Nephron progenitor cell (in vitro differentiated cells): Measurements from ENCODE around the gene MPZL3.

Source experiments
- DNase-seq: peaks from one replicate; pipeline ENCODE4 v3.0.0; 2021
- H3K27ac Mint-ChIP-seq: 2 replicates; pipeline ENCODE4 v1.8.0; 2021; ENCODE audit warnings: mild to moderate bottlenecking, moderate library complexity, mixed read lengths
- H3K27me3 Mint-ChIP-seq: 2 replicates; pipeline ENCODE4 v1.8.0; 2021; ENCODE audit warnings: mild to moderate bottlenecking, low read depth, mixed read lengths; ENCODE audit not compliant: poor library complexity
- H3K36me3 Mint-ChIP-seq: 2 replicates; pipeline ENCODE4 v1.8.0; 2021; ENCODE audit warnings: low read depth, mixed read lengths
- H3K4me1 Mint-ChIP-seq: 2 replicates; pipeline ENCODE4 v1.8.0; 2021; ENCODE audit warnings: mixed read lengths
- H3K4me3 Mint-ChIP-seq: 2 replicates; pipeline ENCODE4 v1.8.0; 2021; ENCODE audit warnings: mild to moderate bottlenecking, moderate library complexity, mixed read lengths
- H3K9me3 Mint-ChIP-seq: 2 replicates; pipeline ENCODE4 v1.8.0; 2021; ENCODE audit warnings: mild to moderate bottlenecking, moderate library complexity, mixed read lengths
- CTCF ChIP-seq: fragments of 200-600 bp; sonication (generic); IDR thresholded peaks from 2 replicates; pipeline ENCODE4 v1.5.0; 2021; ENCODE audit warnings: antibody characterized with exemption

The MPZL3 gene

GRCh38 chr11:118213781-118214180, 38.4 kb downstream of the MPZL3 start:
- no peak overlapping the region for H3K4me3 Mint-ChIP-seq
- TF ChIP-seq CTCF = no peak
- no peak for DNase-seq
- no peak overlapping the region for H3K27ac Mint-ChIP-seq
- no peaks in the 10 kb centered on the region for H3K9me3 Mint-ChIP-seq
- H3K27me3 Mint-ChIP-seq = peaks cover 72% of the 10 kb centered on the region
- H3K4me1 Mint-ChIP-seq = no peaks in the 10 kb centered on the region
- H3K36me3 Mint-ChIP-seq = no peaks in the 10 kb centered on the region

- Mint-ChIP-seq H3K9me3 (no peaks in the 10 kb centered on the region), H3K27me3 (peaks cover 78% of the 10 kb centered on the region), H3K36me3 (no peaks in the 10 kb centered on the region), H3K4me3 (no peak overlapping the region), H3K4me1 (no peaks in the 10 kb centered on the region), H3K27ac (no peak overlapping the region)
- DNase-seq = no peak
- TF ChIP-seq CTCF = no peak
These were observed 39.0 kb downstream of the MPZL3 start for GRCh38 chr11:118213201-118213600.

GRCh38 chr11:118212781-118213191, 39.4 kb downstream of the MPZL3 start:
- H3K4me1 Mint-ChIP-seq = no peaks in the 10 kb centered on the region
- no peaks in the 10 kb centered on the region for H3K9me3 Mint-ChIP-seq
- peaks cover 82% of the 10 kb centered on the region for H3K27me3 Mint-ChIP-seq
- no peaks in the 10 kb centered on the region for H3K36me3 Mint-ChIP-seq
- no peak overlapping the region for H3K27ac Mint-ChIP-seq
- no peak for TF ChIP-seq CTCF
- no peak overlapping the region for H3K4me3 Mint-ChIP-seq
- DNase-seq = no peak

- H3K36me3 Mint-ChIP-seq = no peaks in the 10 kb centered on the region
- peaks cover 80% of the 10 kb centered on the region for H3K27me3 Mint-ChIP-seq
- no peak overlapping the region for H3K4me3 Mint-ChIP-seq
- no peak for TF ChIP-seq CTCF
- DNase-seq = no peak
- H3K4me1 Mint-ChIP-seq = no peaks in the 10 kb centered on the region
- H3K27ac Mint-ChIP-seq = no peak overlapping the region
- no peaks in the 10 kb centered on the region for H3K9me3 Mint-ChIP-seq
These were observed 39.9 kb downstream of the MPZL3 start for GRCh38 chr11:118212131-118212725.

- H3K9me3 Mint-ChIP-seq = no peaks in the 10 kb centered on the region
- DNase-seq = no peak
- H3K27ac Mint-ChIP-seq = no peak overlapping the region
- no peaks in the 10 kb centered on the region for H3K4me1 Mint-ChIP-seq
- H3K27me3 Mint-ChIP-seq = peaks cover 83% of the 10 kb centered on the region
- no peak for TF ChIP-seq CTCF
- H3K36me3 Mint-ChIP-seq = no peaks in the 10 kb centered on the region
- H3K4me3 Mint-ChIP-seq = no peak overlapping the region
These were observed 41.2 kb downstream of the MPZL3 start for GRCh38 chr11:118211006-118211405.

- TF ChIP-seq CTCF = no peak
- Mint-ChIP-seq H3K27me3 (peaks cover 85% of the 10 kb centered on the region), H3K27ac (no peak overlapping the region)
These were observed 41.8 kb downstream of the MPZL3 start for GRCh38 chr11:118210323-118210722.

More at GRCh38 chr11:118210323-118210722, 41.8 kb downstream of the MPZL3 start:
- Mint-ChIP-seq H3K4me3 (no peak overlapping the region), H3K9me3 (no peaks in the 10 kb centered on the region), H3K36me3 (no peaks in the 10 kb centered on the region), H3K4me1 (no peaks in the 10 kb centered on the region)
- DNase-seq = no peak
